GM13977 (cell line): Measurements from ENCODE around the gene ENTPD2.

ENCODE experiments used
- DNase-seq: peaks from one replicate; pipeline ENCODE4 v3.0.0; 2012; ENCODE audit warnings: low spot score
- CTCF ChIP-seq: IDR thresholded peaks from 2 replicates; pipeline ENCODE4 v1.5.1; 2012; ENCODE audit warnings: mild to moderate bottlenecking, control low read depth; ENCODE audit not compliant: insufficient read depth; ENCODE audit errors: extremely low read depth, missing control alignments
- in situ Hi-C: fragments of 300-500 bp; cut with MboI; formaldehyde crosslinking; loops from one replicate; pipeline ENCODE4 v1.12.0; 2022; ENCODE audit warnings: low sequenced_read_pairs, low pct_unique_long_range_greater_than_20kb, mixed read lengths, inconsistent platforms; ENCODE audit not compliant: unreplicated experiment

ENTPD2 gene

GRCh38 chr9:137056739-137057415 lies 3.0 kb upstream of the ENTPD2 start:
- no peak for DNase-seq
- TF ChIP-seq CTCF = no peak
- in situ Hi-C loops = no loop called here

- no peak for DNase-seq
- in situ Hi-C loops = no loop called here
- no peak for TF ChIP-seq CTCF
Observed at GRCh38 chr9:137055385-137056364, 1.8 kb upstream of the ENTPD2 start.

GRCh38 chr9:137054932-137055384 lies 1.1 kb upstream of the ENTPD2 start:
- DNase-seq = no peak
- no peak for TF ChIP-seq CTCF
- in situ Hi-C loops = no loop called here

- no peak for TF ChIP-seq CTCF
- in situ Hi-C loops = no loop called here
- DNase-seq = no peak
Observed at GRCh38 chr9:137052998-137053943, 590 bp downstream of the ENTPD2 start.

GRCh38 chr9:137052293-137052692 lies 1.6 kb downstream of the ENTPD2 start:
- no peak for TF ChIP-seq CTCF

GRCh38 chr9:137051145-137051724 lies 2.6 kb downstream of the ENTPD2 start:
- in situ Hi-C loops = no loop called here
- DNase-seq = no peak
- TF ChIP-seq CTCF = no peak

More at GRCh38 chr9:137052293-137052692, 1.6 kb downstream of the ENTPD2 start:
- DNase-seq = no peak
- in situ Hi-C loops = no loop called here
